Measurements from ENCODE around the gene MSI2. TPM values are rescaled to one million over a fixed set of nuclear protein-coding genes. Genes with fewer than 3 reads are reported as not detected.
A peak's percentile ranks its signal among the peaks of the same experiment; 100 is the strongest.

The MSI2 gene
- total RNA-seq, 1 donor from 2014 or later = 26.6 TPM

- H3K4me3 ChIP-seq (ENCODE audit: low read depth, low read length) = peak overlapping the region; percentile 80
- TF ChIP-seq CTCF (conservative IDR thresholded peaks at IDR 0.05; ENCODE audit: low read depth, low read length) = no peak
- DNase-seq (ENCODE audit: low read depth) = no peak
Observed at GRCh38 chr17:57255182-57255775, 1.0 kb upstream of the MSI2 start.

GRCh38 chr17:57256708-57257112 lies 387 bp downstream of the MSI2 start:
- peak overlapping the region; percentile 80 for H3K4me3 ChIP-seq (ENCODE audit: low read depth, low read length)
- no peak for DNase-seq (ENCODE audit: low read depth)
- TF ChIP-seq CTCF (conservative IDR thresholded peaks at IDR 0.05; ENCODE audit: low read depth, low read length) = no peak

- H3K4me3 ChIP-seq (ENCODE audit: low read depth, low read length) = peak overlapping the region; percentile 80
- no peak for TF ChIP-seq CTCF (conservative IDR thresholded peaks at IDR 0.05; ENCODE audit: low read depth, low read length)
- no peak for DNase-seq (ENCODE audit: low read depth)
Observed at GRCh38 chr17:57257195-57257894, 1.0 kb downstream of the MSI2 start.

GRCh38 chr17:57257895-57258851 lies 1.9 kb downstream of the MSI2 start:
- TF ChIP-seq CTCF (conservative IDR thresholded peaks at IDR 0.05; ENCODE audit: low read depth, low read length) = no peak
- H3K4me3 ChIP-seq (ENCODE audit: low read depth, low read length) = peak overlapping the region; percentile 80
- DNase-seq (ENCODE audit: low read depth) = no peak

- H3K4me3 ChIP-seq (ENCODE audit: low read depth, low read length) = peak overlapping the region; percentile 80
- no peak for DNase-seq (ENCODE audit: low read depth)
- no peak for TF ChIP-seq CTCF (conservative IDR thresholded peaks at IDR 0.05; ENCODE audit: low read depth, low read length)
Observed at GRCh38 chr17:57259306-57259705, 3.0 kb downstream of the MSI2 start.

- peak overlapping the region; percentile 80 for H3K4me3 ChIP-seq (ENCODE audit: low read depth, low read length)
- no peak for TF ChIP-seq CTCF (conservative IDR thresholded peaks at IDR 0.05; ENCODE audit: low read depth, low read length)
- no peak for DNase-seq (ENCODE audit: low read depth)
Observed at GRCh38 chr17:57259817-57260216, 3.5 kb downstream of the MSI2 start.
